Measurements from ENCODE around the gene DOCK2. TPM values are rescaled to one million over a fixed set of nuclear protein-coding genes. Genes with fewer than 3 reads are reported as not detected.

Gene DOCK2
- polyA plus RNA-seq, 1 donor (not counting 4 experiments of a cell fraction or from before 2014, with no cell fraction given), result 0.21 TPM

GRCh38 chr5:169772256-169772655 is 135.2 kb downstream of the DOCK2 start:
- Histone ChIP-seq H3K4me2 (ENCODE audit: control insufficient read depth, extremely low read depth, insufficient read depth, low read depth, low read length) (no peak overlapping the region), H3K9me3 (ENCODE audit: control insufficient read depth, low read depth, low read length) (no peaks in the 10 kb centered on the region), H2AFZ (ENCODE audit: control insufficient read depth, low read length) (no peak overlapping the region), H3K9me1 (ENCODE audit: control insufficient read depth, extremely low read depth, insufficient read depth, low read length) (no peaks in the 10 kb centered on the region), H3K36me3 (ENCODE audit: control insufficient read depth in 2 of 2, extremely low read depth in 1 of 2, insufficient read depth in 2 of 2, low read length in 2 of 2) (no peaks in the 10 kb centered on the region), H3K9ac (ENCODE audit: control insufficient read depth, extremely low read depth, insufficient read depth, low read length) (no peak overlapping the region), H3K27ac (ENCODE audit: control insufficient read depth, insufficient read depth, low read length) (no peak overlapping the region), H3K4me1 (ENCODE audit: control insufficient read depth, extremely low read depth, insufficient read depth, low read length) (no peaks in the 10 kb centered on the region), H4K20me1 (ENCODE audit: control insufficient read depth, extremely low read depth, insufficient read depth, low read length) (no peaks in the 10 kb centered on the region), H3K79me2 (ENCODE audit: control insufficient read depth, insufficient read depth, low read length) (no peaks in the 10 kb centered on the region), H3K4me3 (ENCODE audit: control insufficient read depth in 2 of 3, extremely low read depth in 1 of 3, insufficient read depth in 2 of 3, low read depth in 1 of 3, low read length in 3 of 3) (no peak overlapping the region), H3K27me3 (ENCODE audit: control insufficient read depth, extremely low read depth, insufficient read depth, low read length) (no peaks in the 10 kb centered on the region)
- DNase-seq (ENCODE audit: low read depth, low spot score) (no peak), FAIRE-seq (no peak)
- dilution Hi-C loops (cut with MboI; ENCODE audit: extremely low pct_ligation_motif_present, low sequenced_read_pairs), result no loop called here
- TF ChIP-seq EZH2 (IDR thresholded peaks at IDR 0.05; ENCODE audit: low read length) (no peak), CTCF (optimal IDR thresholded peaks at IDR 0.05 in 1 of 3, IDR thresholded peaks at IDR 0.05 in 1 of 3, conservative IDR thresholded peaks at IDR 0.05 in 1 of 3; ENCODE audit: extremely low read depth in 1 of 3, insufficient read depth in 2 of 3, low read length in 3 of 3) (no peak)

GRCh38 chr5:169772688-169773087 is 135.6 kb downstream of the DOCK2 start:
- Histone ChIP-seq H3K4me2 (ENCODE audit: control insufficient read depth, extremely low read depth, insufficient read depth, low read depth, low read length) (no peak overlapping the region), H3K9me1 (ENCODE audit: control insufficient read depth, extremely low read depth, insufficient read depth, low read length) (no peaks in the 10 kb centered on the region), H3K36me3 (ENCODE audit: control insufficient read depth in 2 of 2, extremely low read depth in 1 of 2, insufficient read depth in 2 of 2, low read length in 2 of 2) (no peaks in the 10 kb centered on the region), H3K27me3 (ENCODE audit: control insufficient read depth, extremely low read depth, insufficient read depth, low read length) (no peaks in the 10 kb centered on the region), H3K79me2 (ENCODE audit: control insufficient read depth, insufficient read depth, low read length) (no peaks in the 10 kb centered on the region), H3K9ac (ENCODE audit: control insufficient read depth, extremely low read depth, insufficient read depth, low read length) (no peak overlapping the region), H3K4me1 (ENCODE audit: control insufficient read depth, extremely low read depth, insufficient read depth, low read length) (no peaks in the 10 kb centered on the region), H2AFZ (ENCODE audit: control insufficient read depth, low read length) (no peak overlapping the region), H3K4me3 (ENCODE audit: control insufficient read depth in 2 of 3, extremely low read depth in 1 of 3, insufficient read depth in 2 of 3, low read depth in 1 of 3, low read length in 3 of 3) (no peak overlapping the region), H4K20me1 (ENCODE audit: control insufficient read depth, extremely low read depth, insufficient read depth, low read length) (no peaks in the 10 kb centered on the region), H3K9me3 (ENCODE audit: control insufficient read depth, low read depth, low read length) (no peaks in the 10 kb centered on the region), H3K27ac (ENCODE audit: control insufficient read depth, insufficient read depth, low read length) (no peak overlapping the region)
- dilution Hi-C loops (cut with MboI; ENCODE audit: extremely low pct_ligation_motif_present, low sequenced_read_pairs), result no loop called here
- no peak for TF ChIP-seq EZH2 (IDR thresholded peaks at IDR 0.05; ENCODE audit: low read length)
- no peak for TF ChIP-seq CTCF (optimal IDR thresholded peaks at IDR 0.05 in 1 of 3, IDR thresholded peaks at IDR 0.05 in 1 of 3, conservative IDR thresholded peaks at IDR 0.05 in 1 of 3; ENCODE audit: extremely low read depth in 1 of 3, insufficient read depth in 2 of 3, low read length in 3 of 3)
- no peak for FAIRE-seq
- no peak for DNase-seq (ENCODE audit: low read depth, low spot score)

Data from keratinocyte (primary cell).